Astrocyte (in vitro differentiated cells and primary cell): ENCODE measurements around the gene NXN.

Source experiments
- CTCF ChIP-seq: IDR thresholded peaks from 2 replicates; pipeline ENCODE4 v1.5.1; 2011; ENCODE audit warnings: low read depth, mild to moderate bottlenecking, inconsistent platforms, low read length, moderate library complexity; ENCODE audit not compliant: insufficient read depth
- EZH2 ChIP-seq: IDR thresholded peaks from 2 replicates; pipeline ENCODE4 v1.6.1; 2012; ENCODE audit warnings: mild to moderate bottlenecking, low read length, inconsistent platforms; ENCODE audit not compliant: insufficient read depth

- no peak for TF ChIP-seq CTCF
- no peak for TF ChIP-seq EZH2
Observed at GRCh38 chr17:902463-902862, 77.1 kb downstream of the NXN start.
